Measurements from ENCODE around the gene SPTBN5.

DNA sequence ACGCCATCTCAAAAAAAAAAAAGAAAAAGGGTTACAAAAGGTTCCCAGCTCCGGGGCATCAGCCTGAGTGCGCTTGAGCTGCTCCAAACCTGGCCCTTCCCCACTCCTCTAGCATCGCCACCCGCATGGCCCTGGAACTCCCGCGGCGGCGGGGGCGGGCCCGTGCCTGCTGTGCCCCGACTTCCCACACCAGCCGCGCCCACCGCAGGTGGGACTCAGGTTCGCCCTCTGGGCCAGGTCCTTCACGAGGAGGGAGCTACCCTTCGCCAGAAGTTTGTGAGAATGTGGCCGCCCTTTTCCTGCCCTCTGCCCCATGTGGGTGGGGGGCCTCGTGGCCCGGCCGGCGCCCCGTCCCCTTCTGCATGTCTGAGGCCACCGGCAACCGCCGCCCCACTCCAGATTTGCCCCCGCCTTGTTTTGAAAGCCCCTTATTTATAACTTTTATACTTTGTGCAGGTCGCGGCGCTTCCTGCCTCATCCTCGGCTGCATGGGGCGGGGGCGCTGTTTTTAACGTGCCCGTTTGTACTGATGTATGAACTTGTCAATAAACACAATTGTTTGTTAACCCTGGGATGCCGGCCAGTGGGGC is 66.5 kb downstream of the SPTBN5 start:
- TF ChIP-seq, protein P1, sequence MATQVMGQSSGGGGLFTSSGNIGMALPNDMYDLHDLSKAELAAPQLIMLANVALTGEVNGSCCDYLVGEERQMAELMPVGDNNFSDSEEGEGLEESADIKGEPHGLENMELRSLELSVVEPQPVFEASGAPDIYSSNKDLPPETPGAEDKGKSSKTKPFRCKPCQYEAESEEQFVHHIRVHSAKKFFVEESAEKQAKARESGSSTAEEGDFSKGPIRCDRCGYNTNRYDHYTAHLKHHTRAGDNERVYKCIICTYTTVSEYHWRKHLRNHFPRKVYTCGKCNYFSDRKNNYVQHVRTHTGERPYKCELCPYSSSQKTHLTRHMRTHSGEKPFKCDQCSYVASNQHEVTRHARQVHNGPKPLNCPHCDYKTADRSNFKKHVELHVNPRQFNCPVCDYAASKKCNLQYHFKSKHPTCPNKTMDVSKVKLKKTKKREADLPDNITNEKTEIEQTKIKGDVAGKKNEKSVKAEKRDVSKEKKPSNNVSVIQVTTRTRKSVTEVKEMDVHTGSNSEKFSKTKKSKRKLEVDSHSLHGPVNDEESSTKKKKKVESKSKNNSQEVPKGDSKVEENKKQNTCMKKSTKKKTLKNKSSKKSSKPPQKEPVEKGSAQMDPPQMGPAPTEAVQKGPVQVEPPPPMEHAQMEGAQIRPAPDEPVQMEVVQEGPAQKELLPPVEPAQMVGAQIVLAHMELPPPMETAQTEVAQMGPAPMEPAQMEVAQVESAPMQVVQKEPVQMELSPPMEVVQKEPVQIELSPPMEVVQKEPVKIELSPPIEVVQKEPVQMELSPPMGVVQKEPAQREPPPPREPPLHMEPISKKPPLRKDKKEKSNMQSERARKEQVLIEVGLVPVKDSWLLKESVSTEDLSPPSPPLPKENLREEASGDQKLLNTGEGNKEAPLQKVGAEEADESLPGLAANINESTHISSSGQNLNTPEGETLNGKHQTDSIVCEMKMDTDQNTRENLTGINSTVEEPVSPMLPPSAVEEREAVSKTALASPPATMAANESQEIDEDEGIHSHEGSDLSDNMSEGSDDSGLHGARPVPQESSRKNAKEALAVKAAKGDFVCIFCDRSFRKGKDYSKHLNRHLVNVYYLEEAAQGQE (IDR thresholded peaks at IDR 0.05; ENCODE audit: insufficient read depth in 1 of 2, low read depth in 2 of 2, low read length in 2 of 2): no peak
- no peak; the same call in 1 of the 2 replicates for TF ChIP-seq POLR2AphosphoS5 (IDR thresholded peaks at IDR 0.05; ENCODE audit: low read depth, low read length)
- no peak for TF ChIP-seq TAF1 (IDR thresholded peaks at IDR 0.05; ENCODE audit: borderline replicate concordance, insufficient read depth, low read length)
- no peak for TF ChIP-seq SIN3A (IDR thresholded peaks at IDR 0.05; ENCODE audit: borderline replicate concordance, insufficient read depth, low read length)
- TF ChIP-seq FOXP2 (optimal IDR thresholded peaks at IDR 0.05; ENCODE audit: borderline replicate concordance, extremely low read depth, extremely low read length, insufficient read depth): no peak
